ENCODE results near the gene RANBP1. TPM values are rescaled to one million over a fixed set of nuclear protein-coding genes. Genes with fewer than 3 reads are reported as not detected.

The RANBP1 gene
- total RNA-seq, 1 donor from 2014 or later: 239 TPM

DNA sequence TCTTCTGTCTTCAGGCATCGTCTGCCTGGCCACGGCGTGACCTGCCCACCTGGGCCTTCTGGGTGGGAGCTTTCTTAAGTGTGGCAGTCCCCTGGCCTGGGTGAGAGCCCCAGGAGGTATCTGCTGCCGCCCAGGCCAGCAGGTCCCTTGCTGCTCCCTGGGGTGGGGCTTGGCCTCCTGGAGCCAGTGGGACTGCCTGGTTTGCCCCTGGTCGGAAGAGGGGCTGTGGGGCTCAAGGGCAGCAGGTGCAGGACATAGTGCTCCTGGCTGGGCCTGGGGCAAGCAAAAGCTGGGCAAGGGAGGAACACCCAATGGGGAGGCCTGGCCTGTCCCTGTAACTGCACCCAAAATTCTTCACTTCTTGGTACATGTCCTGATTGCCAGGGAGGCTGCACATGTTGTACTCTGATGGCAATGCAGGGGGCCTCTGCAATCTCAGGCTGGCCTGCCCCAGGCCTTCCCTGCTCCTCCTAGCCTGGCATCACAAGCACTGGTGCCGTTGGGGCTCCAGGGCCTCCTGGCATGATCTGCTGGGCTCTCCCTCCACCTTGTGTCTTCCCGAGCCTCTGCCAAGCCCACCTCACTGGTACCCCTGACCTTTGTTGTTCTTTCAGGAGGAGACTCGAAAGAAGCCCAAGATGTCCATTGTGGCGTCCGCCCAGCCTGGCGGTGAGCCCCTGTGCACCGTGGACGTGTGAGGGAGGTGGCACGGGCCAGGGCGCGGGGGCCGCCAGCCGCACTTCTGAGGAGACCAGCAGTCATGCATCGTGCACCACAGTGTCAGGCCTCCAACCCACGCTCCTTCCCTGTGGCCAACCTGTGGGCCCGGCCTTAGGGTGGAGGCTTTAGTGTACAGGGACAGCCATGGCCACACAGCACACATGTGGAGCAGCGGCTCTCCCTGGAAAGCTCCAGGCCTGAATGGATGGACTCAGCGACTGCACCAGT is 6.2 kb upstream of the RANBP1 start:
- DNase-seq: no peak

DNA sequence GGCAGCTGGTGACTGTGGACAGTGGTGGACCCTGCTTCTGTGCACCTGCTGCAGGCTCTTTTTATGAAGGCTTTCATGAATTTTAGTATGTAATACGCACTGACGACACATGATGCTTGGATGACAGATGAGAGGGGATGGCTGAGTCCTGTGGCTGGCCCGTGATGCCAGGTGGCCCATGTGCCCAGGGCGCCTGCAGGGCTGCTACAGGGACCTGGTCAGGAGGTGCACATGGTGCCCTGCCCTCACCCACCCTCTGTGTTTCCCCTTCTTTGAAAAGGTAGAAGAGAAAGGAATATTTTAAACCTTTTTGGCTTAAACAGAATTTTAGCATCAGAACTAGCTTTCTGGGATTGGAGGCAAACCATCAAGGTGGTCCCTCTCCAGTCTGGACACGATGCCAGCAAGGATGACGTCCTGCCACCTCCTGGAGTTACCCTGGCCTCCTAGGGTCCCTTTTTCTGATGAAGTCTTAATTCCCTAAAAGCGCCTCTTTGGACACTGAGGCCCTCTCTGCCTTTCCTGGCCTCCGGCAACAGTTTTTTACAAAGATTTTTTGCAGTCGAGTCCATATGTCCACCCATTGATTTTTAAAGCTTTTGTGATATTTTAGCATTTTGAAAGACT is 5.4 kb upstream of the RANBP1 start:
- no peak for DNase-seq

DNA sequence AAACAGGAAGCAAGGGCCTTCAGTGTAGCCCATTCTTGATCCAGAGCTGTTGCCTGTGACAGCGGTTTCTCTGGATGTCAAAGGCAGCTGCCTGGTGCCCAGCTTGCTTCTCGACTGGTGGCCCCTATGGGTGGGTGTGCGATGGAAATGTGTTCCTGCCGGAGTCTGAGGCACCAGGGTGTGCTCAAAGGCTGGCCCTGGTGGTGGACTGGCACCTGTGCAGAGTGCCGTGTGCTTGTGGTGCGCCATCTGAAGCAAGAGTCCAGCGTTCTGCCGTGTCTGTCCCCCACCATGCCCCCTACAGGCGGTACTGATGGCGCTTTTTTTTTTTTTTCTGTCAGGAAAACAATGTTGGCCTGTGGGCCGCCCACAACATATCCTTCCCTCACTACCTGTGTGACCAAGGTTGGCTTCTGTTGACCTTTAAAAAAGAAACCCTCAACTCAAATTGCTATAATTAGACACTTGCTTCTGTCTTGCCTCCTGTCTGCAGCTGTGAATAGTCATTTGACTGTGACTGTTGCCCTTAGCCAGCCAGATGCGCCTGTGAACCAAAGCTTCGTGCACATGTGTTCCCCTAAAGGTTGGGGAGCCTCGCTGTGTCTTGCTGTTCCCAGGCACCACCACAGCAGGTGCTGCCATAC is 4.7 kb upstream of the RANBP1 start:
- peak; percentile 64 for DNase-seq

- no peak for DNase-seq
Measured at GRCh38 chr22:20111689-20112622, 3.9 kb upstream of the RANBP1 start.

DNA sequence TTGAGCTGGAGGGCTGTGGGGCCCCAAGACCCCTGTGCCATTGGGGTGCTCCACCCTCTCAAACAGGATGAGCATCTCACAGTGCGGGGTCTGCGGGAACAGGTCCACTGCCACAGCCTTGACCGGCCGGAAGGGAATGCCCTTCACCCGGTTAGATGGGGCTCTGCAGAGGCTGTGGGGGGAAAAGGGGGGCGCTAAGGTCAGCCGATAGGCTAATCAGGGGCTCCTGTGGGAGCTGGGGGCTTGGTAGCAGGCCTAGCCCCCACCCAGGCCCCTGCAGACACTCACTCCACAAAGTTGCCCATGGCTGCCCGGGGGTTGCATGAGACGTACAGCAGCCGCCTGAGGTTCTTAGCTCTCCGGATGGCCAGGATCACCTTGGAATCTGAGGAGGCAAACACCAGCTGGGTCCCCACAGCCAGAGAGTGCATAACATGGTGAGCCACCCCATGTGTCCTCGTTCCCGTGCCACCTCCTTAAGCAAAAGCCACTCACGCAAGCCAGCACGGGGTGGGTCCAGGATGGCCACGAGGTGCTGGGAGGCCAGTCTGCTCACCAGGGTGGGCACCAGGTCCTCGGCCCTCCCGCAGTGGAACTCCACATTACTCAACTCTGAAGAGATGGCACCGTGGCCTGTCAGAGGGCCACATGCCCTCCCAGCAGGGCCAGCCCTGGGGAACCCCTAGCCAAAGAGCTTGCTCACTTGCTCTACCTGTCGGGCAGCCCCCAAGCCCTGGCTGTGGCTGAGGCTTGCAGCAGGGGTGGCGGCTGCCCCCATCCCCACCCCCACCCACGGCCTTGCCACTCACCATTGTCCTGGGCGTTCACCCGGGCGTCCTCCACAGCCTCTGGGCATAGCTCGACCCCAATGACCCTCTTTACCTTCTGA is 3.0 kb upstream of the RANBP1 start:
- no peak for DNase-seq

- DNase-seq: no peak
Measured at GRCh38 chr22:20113551-20114310, 2.2 kb upstream of the RANBP1 start.

- DNase-seq: no peak
Measured at GRCh38 chr22:20114506-20115475, 1.1 kb upstream of the RANBP1 start.

- no peak for DNase-seq
Measured at GRCh38 chr22:20116376-20116950, 559 bp downstream of the RANBP1 start.

DNA sequence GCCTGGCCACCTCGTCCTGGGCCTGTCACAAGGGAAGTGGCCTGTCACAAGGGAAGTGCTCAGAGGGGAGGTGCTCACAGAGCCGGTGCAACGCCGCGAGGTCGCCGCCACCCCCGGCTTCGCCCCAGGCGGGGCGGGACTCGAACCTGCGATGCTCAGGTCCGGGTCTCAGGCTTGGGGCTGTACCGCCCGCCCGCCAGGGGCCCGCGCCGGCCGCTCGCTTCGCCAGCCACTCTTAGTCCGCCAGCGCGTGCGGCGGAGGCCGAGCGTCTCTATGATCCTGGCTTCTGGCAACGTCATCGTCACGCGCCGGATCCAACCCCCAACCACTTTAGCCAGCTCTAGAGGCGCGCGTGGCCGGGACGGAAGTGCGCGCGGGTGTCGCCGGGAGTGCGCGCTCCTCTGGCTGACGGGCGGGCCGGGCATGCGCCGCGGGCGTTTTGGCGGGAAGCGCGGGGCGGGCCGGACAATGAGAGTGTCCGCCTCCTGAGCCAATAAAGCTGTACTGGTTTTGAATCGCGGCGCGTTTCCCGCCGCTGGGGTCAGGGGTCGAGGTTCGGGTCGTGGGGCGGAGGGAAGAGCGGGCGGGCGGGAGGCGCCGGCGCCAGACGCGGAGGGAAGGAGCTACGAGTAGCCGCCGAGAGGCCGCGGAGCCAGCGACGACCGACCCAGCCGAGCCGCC is 1.2 kb downstream of the RANBP1 start, which contains the start of gene TRMT2A:
TRMT2A (minus strand) TSS at position 276 of the 682 bp plus-strand sequence. CDS start 320 bp downstream, outside the sequence.
- peak; percentile 100 for DNase-seq

DNA sequence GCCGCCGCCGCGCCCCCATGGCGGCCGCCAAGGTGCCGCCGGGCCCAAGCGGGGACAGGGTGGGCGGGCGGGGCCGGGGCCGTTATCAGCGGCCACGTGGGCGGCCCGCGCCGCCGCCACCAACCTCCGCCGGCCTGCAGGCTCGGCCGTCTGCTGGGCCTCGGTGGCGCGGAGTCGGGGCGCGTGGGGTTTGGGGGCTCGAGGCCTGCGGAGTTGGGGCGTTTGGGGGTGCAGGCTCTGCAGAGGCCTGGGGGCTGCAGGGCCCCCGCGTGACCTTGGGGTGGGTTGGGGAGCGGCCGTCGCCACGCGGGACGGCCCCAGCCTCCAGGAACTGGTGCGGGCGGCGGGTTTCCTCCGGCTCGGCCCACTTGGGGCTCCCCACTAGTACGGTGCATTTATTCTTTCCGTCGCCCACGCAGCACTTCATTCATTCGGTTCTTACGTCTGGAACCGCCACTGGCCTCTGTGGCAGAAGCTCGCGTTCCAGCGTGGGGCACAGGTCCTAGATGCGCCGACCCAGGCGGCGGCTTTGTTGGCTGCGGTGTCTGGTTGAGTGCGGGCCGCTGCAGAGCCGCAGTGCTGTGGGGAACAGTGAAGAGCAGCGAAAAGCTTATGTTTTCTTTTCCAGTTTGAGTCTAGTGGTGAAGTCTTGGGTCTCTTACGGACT is 1.9 kb downstream of the RANBP1 start:
- peak; percentile 42 for DNase-seq

- no peak for DNase-seq
Measured at GRCh38 chr22:20118300-20119020, 2.6 kb downstream of the RANBP1 start.

DNA sequence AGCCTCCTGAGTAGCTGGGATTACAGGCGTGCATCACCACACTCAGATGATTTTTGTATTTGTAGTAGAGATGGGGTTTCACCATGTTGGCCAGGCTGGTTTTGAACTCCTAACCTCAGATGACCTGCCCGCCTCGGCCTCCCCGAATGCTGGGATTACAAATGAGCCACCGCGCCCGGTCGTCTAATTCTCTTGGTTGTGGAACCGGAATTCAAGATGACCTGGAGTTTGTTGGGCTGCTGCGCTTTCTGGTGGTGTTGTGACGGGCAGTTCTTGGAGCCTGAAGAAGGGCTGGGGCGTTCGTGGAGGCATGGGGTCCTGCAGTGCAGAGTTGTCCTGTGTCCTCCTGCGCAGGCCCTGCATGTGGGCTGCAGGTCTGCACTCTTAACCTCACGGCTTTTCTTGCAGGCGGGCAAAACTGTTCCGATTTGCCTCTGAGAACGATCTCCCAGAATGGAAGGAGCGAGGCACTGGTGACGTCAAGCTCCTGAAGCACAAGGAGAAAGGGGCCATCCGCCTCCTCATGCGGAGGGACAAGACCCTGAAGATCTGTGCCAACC is 6.0 kb downstream of the RANBP1 start:
- DNase-seq: no peak

DNA sequence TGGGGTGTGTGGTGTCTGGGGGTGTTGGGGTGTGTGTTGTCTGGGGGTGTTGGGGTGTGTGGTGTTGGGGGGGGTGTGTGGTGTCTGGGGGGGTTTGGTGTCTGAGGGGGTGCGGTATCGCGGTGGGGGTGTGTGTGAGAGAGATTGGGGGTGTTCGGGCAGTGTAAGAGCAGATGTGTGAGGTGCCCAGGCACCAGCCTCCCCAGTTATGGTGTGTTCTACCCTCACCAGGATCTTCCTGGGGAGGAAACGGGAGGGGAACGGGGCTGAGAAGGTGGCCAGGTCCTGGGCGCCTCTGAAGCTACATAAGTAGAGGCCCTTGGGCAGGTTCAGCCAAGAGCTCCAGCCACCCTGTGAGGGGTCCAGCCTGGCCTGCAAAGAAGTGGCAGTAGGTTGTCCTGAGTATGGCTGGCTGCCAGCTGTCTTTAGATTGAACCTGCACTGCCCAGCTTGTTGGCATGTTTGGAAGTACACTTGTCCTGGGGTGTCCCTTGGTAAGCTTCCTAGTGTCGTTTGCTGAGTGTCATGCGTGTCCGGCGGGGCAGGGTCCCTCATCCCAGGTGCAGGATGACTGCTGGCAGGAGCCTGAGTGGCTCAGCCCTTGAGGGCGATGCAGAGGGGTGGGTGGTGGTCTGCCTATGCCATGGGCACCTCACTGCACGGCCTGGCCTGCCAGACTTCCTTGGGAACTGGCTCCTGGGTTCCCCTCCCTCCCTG is 7.6 kb downstream of the RANBP1 start:
- DNase-seq: no peak

- no peak for DNase-seq
Measured at GRCh38 chr22:20124083-20124787, 8.3 kb downstream of the RANBP1 start.

Measured in dermis blood vessel endothelial cell (primary cell).